Left ventricle myocardium inferior (tissue), 1 donor: ENCODE measurements around the gene DCAF15. TPM values are rescaled to one million over a fixed set of nuclear protein-coding genes. Genes with fewer than 3 reads are reported as not detected.
A peak's percentile ranks its signal among the peaks of the same experiment; 100 is the strongest.

Source experiments
- DNase-seq: peaks from one replicate; pipeline ENCODE4 v3.0.0-alpha.2; 2020
- H3K27ac ChIP-seq: fragments of 200-600 bp; replicated peaks from 2 replicates; pipeline ENCODE4 v1.8.0; 2021
- H3K27me3 ChIP-seq: fragments of 200-600 bp; 2 replicates; pipeline ENCODE4 v1.8.0; 2021; ENCODE audit warnings: low read depth
- H3K36me3 ChIP-seq: fragments of 200-600 bp; 2 replicates; pipeline ENCODE4 v1.8.0; 2021
- H3K4me1 ChIP-seq: fragments of 200-600 bp; 2 replicates; pipeline ENCODE4 v1.8.0; 2021
- H3K4me3 ChIP-seq: fragments of 200-600 bp; 2 replicates; pipeline ENCODE4 v1.8.0; 2021; ENCODE audit warnings: mild to moderate bottlenecking, moderate library complexity
- H3K9me3 ChIP-seq: fragments of 200-600 bp; replicated peaks from 2 replicates; pipeline ENCODE4 v1.8.0; 2021
- intact Hi-C: fragments of 100-400 bp; cut with micrococcal nuclease; formaldehyde crosslinking; loops from one replicate; pipeline ENCODE4 v1.11.0; 2022
- long read RNA-seq: library from polyadenylated mRNA; unstranded; transcript quantifications from one replicate; pipeline ENCODE4 v2.0.0, GENCODE V29; 2021
- total RNA-seq: library from RNA; stranded (reverse); fragmentation: NEBNext Ultra II Directional; extraction: Animal tissue kit (Norgen Biotek cat#: 25700); gene quantifications from one replicate; pipeline ENCODE4 v1.2.1, GENCODE V29; 2021
- TF ChIP-seq, protein P1 (sequence below): fragments of 200-600 bp; IDR thresholded peaks from 2 replicates; pipeline ENCODE4 v1.8.0; 2021; ENCODE audit warnings: antibody characterized with exemption, mild to moderate bottlenecking, borderline replicate concordance
- donor health status: DM: no; HTN: yes; CAD: no; lungs with severe emphysema.

DCAF15 gene, protein sequence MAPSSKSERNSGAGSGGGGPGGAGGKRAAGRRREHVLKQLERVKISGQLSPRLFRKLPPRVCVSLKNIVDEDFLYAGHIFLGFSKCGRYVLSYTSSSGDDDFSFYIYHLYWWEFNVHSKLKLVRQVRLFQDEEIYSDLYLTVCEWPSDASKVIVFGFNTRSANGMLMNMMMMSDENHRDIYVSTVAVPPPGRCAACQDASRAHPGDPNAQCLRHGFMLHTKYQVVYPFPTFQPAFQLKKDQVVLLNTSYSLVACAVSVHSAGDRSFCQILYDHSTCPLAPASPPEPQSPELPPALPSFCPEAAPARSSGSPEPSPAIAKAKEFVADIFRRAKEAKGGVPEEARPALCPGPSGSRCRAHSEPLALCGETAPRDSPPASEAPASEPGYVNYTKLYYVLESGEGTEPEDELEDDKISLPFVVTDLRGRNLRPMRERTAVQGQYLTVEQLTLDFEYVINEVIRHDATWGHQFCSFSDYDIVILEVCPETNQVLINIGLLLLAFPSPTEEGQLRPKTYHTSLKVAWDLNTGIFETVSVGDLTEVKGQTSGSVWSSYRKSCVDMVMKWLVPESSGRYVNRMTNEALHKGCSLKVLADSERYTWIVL
- 17.0 TPM for total RNA-seq
- long read RNA-seq, transcript DCAF15-201 (13 exons, 2,278 nt), result major isoform, 13 of 19 reads
- long read RNA-seq, partial matches to known transcripts, result 2 of 19 reads
- long read RNA-seq, other reads (novel, unspliced or antisense), result 4 of 19 reads

- H3K4me1 ChIP-seq, result peaks cover 36% of the 10 kb centered on the region
- peak within 1 kb of the TSS; percentile 83 for H3K27ac ChIP-seq
- DNase-seq, result peak; percentile 99
- no peaks in the 10 kb centered on the region for H3K9me3 ChIP-seq
- H3K4me3 ChIP-seq, result peak within 1 kb of the TSS; percentile 80
- TF ChIP-seq, protein P1, sequence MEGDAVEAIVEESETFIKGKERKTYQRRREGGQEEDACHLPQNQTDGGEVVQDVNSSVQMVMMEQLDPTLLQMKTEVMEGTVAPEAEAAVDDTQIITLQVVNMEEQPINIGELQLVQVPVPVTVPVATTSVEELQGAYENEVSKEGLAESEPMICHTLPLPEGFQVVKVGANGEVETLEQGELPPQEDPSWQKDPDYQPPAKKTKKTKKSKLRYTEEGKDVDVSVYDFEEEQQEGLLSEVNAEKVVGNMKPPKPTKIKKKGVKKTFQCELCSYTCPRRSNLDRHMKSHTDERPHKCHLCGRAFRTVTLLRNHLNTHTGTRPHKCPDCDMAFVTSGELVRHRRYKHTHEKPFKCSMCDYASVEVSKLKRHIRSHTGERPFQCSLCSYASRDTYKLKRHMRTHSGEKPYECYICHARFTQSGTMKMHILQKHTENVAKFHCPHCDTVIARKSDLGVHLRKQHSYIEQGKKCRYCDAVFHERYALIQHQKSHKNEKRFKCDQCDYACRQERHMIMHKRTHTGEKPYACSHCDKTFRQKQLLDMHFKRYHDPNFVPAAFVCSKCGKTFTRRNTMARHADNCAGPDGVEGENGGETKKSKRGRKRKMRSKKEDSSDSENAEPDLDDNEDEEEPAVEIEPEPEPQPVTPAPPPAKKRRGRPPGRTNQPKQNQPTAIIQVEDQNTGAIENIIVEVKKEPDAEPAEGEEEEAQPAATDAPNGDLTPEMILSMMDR, result no peak
- H3K27me3 ChIP-seq, result no peaks in the 10 kb centered on the region
- peaks cover 31% of the 10 kb centered on the region for H3K36me3 ChIP-seq
- intact Hi-C loops, result no loop called here
Observed at GRCh38 chr19:13952154-13952930, at the start of gene DCAF15. Gene DCAF15, plus strand, starts transcription at chr19:13952509. Its CDS starts 4 bp downstream, at chr19:13952513.

DNA sequence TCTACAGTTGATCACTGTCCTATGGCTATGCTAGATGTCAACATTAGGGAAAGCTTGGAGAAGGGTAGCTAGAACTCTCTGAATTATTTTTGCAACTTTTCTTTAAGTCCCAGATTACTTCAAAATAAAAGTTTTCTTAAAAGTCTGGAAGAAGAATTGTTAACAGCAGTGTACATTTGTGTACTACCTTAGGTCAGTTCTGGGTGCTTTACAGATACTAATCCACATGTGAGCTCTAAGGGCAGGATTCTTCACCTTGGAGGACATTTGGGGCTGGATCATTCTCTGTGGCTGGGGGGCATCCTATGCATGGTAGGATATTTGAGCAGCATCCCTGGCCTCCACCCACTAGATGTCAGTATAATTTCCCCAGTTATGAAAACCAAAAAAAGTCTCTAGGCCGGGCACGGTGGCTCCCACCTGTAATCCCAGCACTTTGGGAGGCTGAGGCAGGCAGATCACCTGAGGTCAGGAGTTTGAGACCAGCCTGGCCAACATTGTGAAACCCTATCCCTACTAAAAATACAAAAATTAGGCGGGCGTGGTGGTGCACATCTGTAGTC, 49.2 kb upstream of the DCAF15 start:
- Histone ChIP-seq H3K9me3 (no peaks in the 10 kb centered on the region), H3K4me3 (no peak overlapping the region), H3K27ac (no peak overlapping the region), H3K4me1 (peaks cover 27% of the 10 kb centered on the region), H3K27me3 (no peaks in the 10 kb centered on the region), H3K36me3 (no peaks in the 10 kb centered on the region)
- TF ChIP-seq, protein P1, result peak; percentile 45
- intact Hi-C loops, result no loop called here
- DNase-seq, result no peak

DNA sequence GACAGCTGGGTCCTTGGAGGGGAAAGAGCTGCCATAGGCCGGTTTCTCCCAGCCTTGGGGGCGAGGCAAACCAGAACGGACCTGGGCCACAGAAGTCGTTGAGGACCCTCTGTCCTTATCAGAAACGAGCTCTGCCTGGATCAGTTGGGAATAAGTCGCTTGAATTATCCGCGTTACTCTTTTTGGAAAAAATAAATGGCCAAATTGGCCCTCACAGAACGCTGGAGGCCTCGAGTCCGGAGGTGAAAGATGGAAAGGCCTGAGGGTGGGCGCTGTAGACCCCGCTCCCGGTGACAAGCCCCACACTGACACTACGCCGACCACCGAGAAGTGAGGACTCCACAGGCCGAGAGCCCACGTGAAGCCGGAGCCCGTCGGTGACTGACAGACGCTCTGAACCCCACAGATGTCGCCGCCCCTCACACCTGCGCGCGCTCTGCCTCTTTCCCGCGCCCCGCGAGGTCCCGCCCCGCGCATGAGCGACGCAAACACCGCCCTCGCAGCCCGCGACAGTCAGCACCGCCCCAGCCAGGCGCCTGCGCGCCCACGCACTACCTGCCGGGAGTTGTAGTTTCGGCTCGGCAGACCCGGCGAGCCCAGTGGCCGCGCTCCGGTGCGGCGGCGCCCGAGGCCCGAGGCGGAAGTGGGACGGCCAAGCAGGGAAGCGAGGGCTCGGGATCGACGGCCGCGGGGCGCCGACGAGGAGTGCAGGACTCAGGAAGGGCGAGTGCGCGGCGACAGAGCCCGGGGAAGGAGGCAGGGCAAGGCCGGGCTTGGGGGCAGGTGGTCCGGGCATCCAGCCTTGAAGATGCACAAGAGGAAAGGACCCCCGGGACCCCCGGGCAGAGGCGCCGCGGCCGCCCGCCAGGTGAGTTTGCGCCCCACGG, 46.4 kb upstream of the DCAF15 start, which contains the start of the genes BRME1 and CC2D1A:
Gene BRME1, minus strand, starts transcription at position 484 of the 887 bp plus-strand sequence. CDS start 1,225 bp downstream, outside the sequence.
Gene CC2D1A, plus strand, starts transcription at position 568 of the 887 bp plus-strand sequence. Its CDS starts 241 bp downstream, at position 809.
- Histone ChIP-seq H3K36me3 (peaks cover 15% of the 10 kb centered on the region), H3K27ac (peak within 1 kb of the TSS; percentile 74), H3K9me3 (no peaks in the 10 kb centered on the region), H3K4me1 (peaks cover 27% of the 10 kb centered on the region), H3K27me3 (no peaks in the 10 kb centered on the region), H3K4me3 (peak within 1 kb of the TSS; percentile 96)
- intact Hi-C loops, result no loop called here
- TF ChIP-seq, protein P1, result no peak
- peak; percentile 94 for DNase-seq

- DNase-seq, result no peak
- Histone ChIP-seq H3K4me1 (peaks cover 27% of the 10 kb centered on the region), H3K36me3 (peaks cover 20% of the 10 kb centered on the region), H3K27me3 (no peaks in the 10 kb centered on the region), H3K9me3 (no peaks in the 10 kb centered on the region), H3K27ac (peak overlapping the region; percentile 74), H3K4me3 (peak overlapping the region; percentile 96)
- TF ChIP-seq, protein P1, result no peak
- intact Hi-C loops, result no loop called here
Observed at GRCh38 chr19:13906521-13906904, 45.8 kb upstream of the DCAF15 start.
